Retinal pigment epithelial cell (primary cell): Measurements from ENCODE around the gene GTF3C4.
A peak's percentile ranks its signal among the peaks of the same experiment; 100 is the strongest.

Experiments
- DNase-seq: peaks from one replicate; pipeline ENCODE4 v3.0.0-alpha.2; 2010; ENCODE audit warnings: low read depth
- H3K4me3 ChIP-seq: 2 replicates; pipeline ENCODE4 v1.5.1; 2011; ENCODE audit warnings: mild to moderate bottlenecking, low read length, control low read depth, moderate library complexity
- CTCF ChIP-seq: conservative IDR thresholded peaks from 2 replicates; pipeline ENCODE4 v1.5.1; 2011; ENCODE audit warnings: low read depth, low read length, control low read depth, inconsistent platforms

GTF3C4 gene

GRCh38 chr9:132690696-132691095, 20.4 kb downstream of the GTF3C4 start:
- DNase-seq: no peak
- TF ChIP-seq CTCF: no peak
- no peak overlapping the region for H3K4me3 ChIP-seq

- TF ChIP-seq CTCF: peak; percentile 21
- DNase-seq: no peak
These were observed 23.9 kb downstream of the GTF3C4 start for GRCh38 chr9:132694144-132694543.

GRCh38 chr9:132697230-132697629, 27.0 kb downstream of the GTF3C4 start:
- no peak for DNase-seq
- H3K4me3 ChIP-seq: no peak overlapping the region
- no peak for TF ChIP-seq CTCF

More at GRCh38 chr9:132694144-132694543, 23.9 kb downstream of the GTF3C4 start:
- no peak overlapping the region for H3K4me3 ChIP-seq

- TF ChIP-seq CTCF: no peak
- DNase-seq: peak; percentile 64
- H3K4me3 ChIP-seq: no peak overlapping the region
These were observed 28.7 kb downstream of the GTF3C4 start for GRCh38 chr9:132698989-132699388.

- DNase-seq: no peak
- no peak for TF ChIP-seq CTCF
- no peak overlapping the region for H3K4me3 ChIP-seq
These were observed 29.7 kb downstream of the GTF3C4 start for GRCh38 chr9:132699956-132700355.

- DNase-seq: no peak
- no peak overlapping the region for H3K4me3 ChIP-seq
- TF ChIP-seq CTCF: no peak
These were observed 32.0 kb downstream of the GTF3C4 start for GRCh38 chr9:132702254-132702653.

GRCh38 chr9:132703336-132703735, 33.1 kb downstream of the GTF3C4 start:
- no peak for TF ChIP-seq CTCF
- H3K4me3 ChIP-seq: no peak overlapping the region
- DNase-seq: no peak
